Endothelial cell of umbilical vein (primary cell): Measurements from ENCODE around the gene UGT8. TPM values are rescaled to one million over a fixed set of nuclear protein-coding genes. Genes with fewer than 3 reads are reported as not detected.

Experiments used
- BruUV-seq: library from RNA; stranded (reverse); fragments of 400-500 nt; replicated peaks from 2 replicates; lab custom pipeline; 2021; lab: Mats Ljungman, UMichigan
- CTCF ChIA-PET: fragments of 300-600, 350-600 bp; sonication (Branson Sonifier 250); formaldehyde crosslinking; loops from one replicate; lab custom pipeline; 2021; ENCODE audit warnings: antibody characterized with exemption, inconsistent platforms; lab: Charles Lee
- POLR2A ChIA-PET: fragments of 300-600, 350-600 bp; sonication (Branson Sonifier 250); formaldehyde crosslinking; loops from one replicate; lab custom pipeline; 2021; ENCODE audit warnings: antibody characterized with exemption, inconsistent platforms; lab: Charles Lee
- DNase-seq: peaks from one replicate; pipeline ENCODE4 v3.0.0-alpha.2; 2011; ENCODE audit warnings: low read depth, low spot score
- FAIRE-seq: peaks from 2 replicates; lab custom pipeline; 2011; peaks lifted over from hg19 to GRCh38; lab: Jason Lieb, UNC
- H2AFZ ChIP-seq: 2 replicates; pipeline ENCODE4 v1.6.0; 2012; ENCODE audit warnings: low read depth, low read length, control low read depth, inconsistent platforms
- H3K27ac ChIP-seq: 2 replicates; pipeline ENCODE4 v1.5.1; 2011; ENCODE audit warnings: low read depth, mild to moderate bottlenecking, control low read depth, low read length, moderate library complexity; ENCODE audit not compliant: insufficient read depth
- H3K27me3 ChIP-seq, 2 experiments: 2 replicates each; pipeline versions ENCODE4 v1.6.0 to v1.6.1; 2011; ENCODE audit warnings: low read length in 2 of 2, mixed read lengths in 1 of 2; ENCODE audit not compliant: control insufficient read depth in 2 of 2, insufficient read depth in 2 of 2
- H3K36me3 ChIP-seq, 2 experiments: 2 replicates in 1 of 2; 3 replicates in 1 of 2; pipeline ENCODE4 v1.5.1; 2011; ENCODE audit warnings: low read length in 2 of 2, mild to moderate bottlenecking in 1 of 2, moderate library complexity in 1 of 2; ENCODE audit not compliant: control insufficient read depth in 2 of 2, insufficient read depth in 2 of 2; ENCODE audit errors: extremely low read depth in 1 of 2
- H3K4me1 ChIP-seq: 3 replicates; pipeline ENCODE4 v1.5.1; 2011; ENCODE audit warnings: mild to moderate bottlenecking, low read length; ENCODE audit not compliant: control insufficient read depth, insufficient read depth; ENCODE audit errors: extremely low read depth
- H3K4me2 ChIP-seq: 2 replicates; pipeline ENCODE4 v1.6.1; 2011; ENCODE audit warnings: low read length, control low read depth, mixed read lengths; ENCODE audit not compliant: insufficient read depth
- H3K4me3 ChIP-seq, 3 experiments: fragments of 200-600 bp in 1 of 3; sonication (generic), shearing (Covaris generic) in 1 of 3; replicated peaks in 1 of 3; 2 replicates each; pipeline ENCODE4 v1.5.1; 2011 to 2016; ENCODE audit warnings: control low read depth in 3 of 3, low read length in 3 of 3, mild to moderate bottlenecking in 2 of 3, inconsistent platforms in 1 of 3, low read depth in 1 of 3, moderate library complexity in 1 of 3; ENCODE audit not compliant: insufficient read depth in 1 of 3
- H3K79me2 ChIP-seq: 2 replicates; pipeline ENCODE4 v1.6.0; 2012; ENCODE audit warnings: low read length, inconsistent platforms; ENCODE audit not compliant: control insufficient read depth, insufficient read depth
- H3K9ac ChIP-seq: replicated peaks from 2 replicates; pipeline ENCODE3; 2011; ENCODE audit warnings: low read length, control low read depth; ENCODE audit not compliant: insufficient read depth; ENCODE audit errors: extremely low read depth
- H3K9me1 ChIP-seq: replicated peaks from 3 replicates; pipeline ENCODE4 v1.6.0; 2011; ENCODE audit warnings: mild to moderate bottlenecking, low read length; ENCODE audit not compliant: control insufficient read depth, insufficient read depth; ENCODE audit errors: extremely low read depth
- H3K9me3 ChIP-seq: replicated peaks from 2 replicates; pipeline ENCODE4 v1.5.1; 2012; ENCODE audit warnings: low read length, inconsistent platforms; ENCODE audit not compliant: control insufficient read depth, insufficient read depth
- H4K20me1 ChIP-seq: replicated peaks from 2 replicates; pipeline ENCODE3; 2011; ENCODE audit warnings: mild to moderate bottlenecking, low read length; ENCODE audit not compliant: control insufficient read depth, insufficient read depth; ENCODE audit errors: extremely low read depth
- EZH2 ChIP-seq: IDR thresholded peaks from 2 replicates; pipeline ENCODE4 v1.6.1; 2012; ENCODE audit warnings: borderline replicate concordance, low read depth, mild to moderate bottlenecking, moderate library complexity, low read length, inconsistent platforms; ENCODE audit not compliant: severe bottlenecking
- MAX ChIP-seq: IDR thresholded peaks from 2 replicates; pipeline ENCODE4 v1.6.1; 2011; ENCODE audit not compliant: insufficient read depth, insufficient read length
- MYC ChIP-seq: IDR thresholded peaks from one replicate; pipeline ENCODE4 v1.6.1; 2011; ENCODE audit warnings: mild to moderate bottlenecking, low read depth, low read length
- POLR2AphosphoS5 ChIP-seq: IDR thresholded peaks from 2 replicates; pipeline ENCODE4 v1.6.1; 2012; ENCODE audit warnings: low read depth, mild to moderate bottlenecking, control low read depth, low read length, moderate library complexity; ENCODE audit not compliant: insufficient read depth
- dilution Hi-C: fragments of 300-500 bp; cut with MboI; formaldehyde crosslinking; loops from one replicate; pipeline ENCODE4 v1.15.0; 2019; ENCODE audit warnings: low sequenced_read_pairs; ENCODE audit not compliant: extremely low pct_ligation_motif_present
- intact Hi-C: fragments of 100-400 bp; cut with micrococcal nuclease; formaldehyde crosslinking; loops from one replicate; pipeline ENCODE4 v1.10.0; 2022
- polyA plus RNA-seq, 4 experiments: library from polyadenylated mRNA; depleted of rRNA in 3 of 4; stranded (reverse) in 3 of 4; unstranded in 1 of 4; fragments of >200 nt; gene quantifications; 2 replicates each; pipeline versions ENCODE4 v1.2.1 to v1.2.3, GENCODE V29; 2011 to 2012; ENCODE audit warnings: missing spikeins in 1 of 4
- total RNA-seq: library from RNA; stranded (reverse); gene quantifications from 2 replicates; pipeline ENCODE4 v1.2.3, GENCODE V29; 2021

The UGT8 gene
- total and polyA plus RNA-seq, 2 donors (not counting 3 experiments of a cell fraction or from before 2014, with no cell fraction given): 0.11 TPM; not detected in 1

DNA sequence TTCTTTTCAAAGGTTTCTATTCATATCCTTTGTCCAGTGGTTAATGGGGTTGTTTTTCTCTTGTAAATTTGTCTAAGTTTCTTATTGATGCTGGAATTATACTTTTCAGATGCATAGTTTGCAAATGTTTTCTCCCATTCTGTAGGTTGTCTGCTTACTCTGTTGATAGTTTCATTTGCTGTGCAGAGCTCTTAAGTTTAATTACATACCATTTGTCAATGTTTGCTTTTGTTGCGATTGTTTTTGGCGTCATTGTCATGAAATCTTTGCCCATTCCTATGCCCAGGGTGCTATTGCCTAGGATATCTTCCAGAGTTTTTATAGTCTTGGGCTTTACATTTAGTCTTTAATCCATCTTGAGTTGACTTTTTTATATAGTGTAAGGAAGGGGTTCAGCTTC, 21.2 kb upstream of the UGT8 start:
- Histone ChIP-seq H3K27ac (no peak overlapping the region), H3K4me1 (no peaks in the 10 kb centered on the region), H3K9me3 (no peaks in the 10 kb centered on the region), H3K4me3 (no peak overlapping the region), H3K27me3 (no peaks in the 10 kb centered on the region), H4K20me1 (no peaks in the 10 kb centered on the region), H3K79me2 (no peaks in the 10 kb centered on the region), H3K9ac (no peak overlapping the region), H3K4me2 (no peak overlapping the region), H2AFZ (no peak overlapping the region), H3K36me3 (no peaks in the 10 kb centered on the region), H3K9me1 (no peaks in the 10 kb centered on the region)
- intact Hi-C loops: no loop called here
- POLR2A ChIA-PET: no interaction called here
- TF ChIP-seq MYC (no peak), POLR2AphosphoS5 (no peak), EZH2 (no peak), MAX (no peak)
- CTCF ChIA-PET: no interaction called here
- BruUV-seq: no TSS peak
- FAIRE-seq (no peak), DNase-seq (no peak)
- dilution Hi-C loops: no loop called here

GRCh38 chr4:114582621-114583020, 16.0 kb upstream of the UGT8 start:
- Histone ChIP-seq H3K9ac (no peak overlapping the region), H2AFZ (no peak overlapping the region), H3K4me3 (no peak overlapping the region), H3K36me3 (no peaks in the 10 kb centered on the region), H3K27ac (no peak overlapping the region), H4K20me1 (no peaks in the 10 kb centered on the region), H3K9me1 (no peaks in the 10 kb centered on the region), H3K79me2 (no peaks in the 10 kb centered on the region), H3K27me3 (no peaks in the 10 kb centered on the region), H3K4me1 (no peaks in the 10 kb centered on the region), H3K9me3 (no peaks in the 10 kb centered on the region), H3K4me2 (no peak overlapping the region)
- intact Hi-C loops (no loop called here), dilution Hi-C loops (no loop called here)
- no peak for DNase-seq
- POLR2A ChIA-PET: no interaction called here
- no TSS peak for BruUV-seq
- CTCF ChIA-PET: no interaction called here
- FAIRE-seq: no peak
- no peak for TF ChIP-seq EZH2
